HG02870 (cell line): ENCODE measurements around the gene ING1.

Experiments used
- ATAC-seq: cut with Tn5 transposase; IDR thresholded peaks from one replicate; pipeline ENCODE4 v1.9.1; 2021; ENCODE audit warnings: mild to moderate bottlenecking, moderate library complexity; ENCODE audit not compliant: unreplicated experiment

ING1 gene

DNA sequence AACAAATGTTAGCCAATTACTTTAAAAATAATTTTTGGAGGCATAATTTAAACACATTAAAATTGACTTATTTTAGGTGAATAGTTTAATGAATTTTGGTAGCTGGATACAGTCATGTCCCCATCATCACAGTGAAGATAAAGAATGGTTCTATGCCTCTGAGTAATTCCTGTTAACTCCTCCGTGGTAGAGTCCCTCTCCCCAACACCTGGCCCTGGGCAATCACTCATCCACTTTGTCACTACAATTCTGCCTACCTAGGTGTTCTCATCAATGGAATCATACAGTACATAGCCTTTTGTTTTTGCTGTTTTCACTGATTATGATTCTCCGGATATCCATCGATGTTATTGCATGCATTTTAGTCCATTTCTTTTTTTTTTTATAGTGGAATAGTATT lies 55.6 kb downstream of the ING1 start:
- no peak for ATAC-seq

DNA sequence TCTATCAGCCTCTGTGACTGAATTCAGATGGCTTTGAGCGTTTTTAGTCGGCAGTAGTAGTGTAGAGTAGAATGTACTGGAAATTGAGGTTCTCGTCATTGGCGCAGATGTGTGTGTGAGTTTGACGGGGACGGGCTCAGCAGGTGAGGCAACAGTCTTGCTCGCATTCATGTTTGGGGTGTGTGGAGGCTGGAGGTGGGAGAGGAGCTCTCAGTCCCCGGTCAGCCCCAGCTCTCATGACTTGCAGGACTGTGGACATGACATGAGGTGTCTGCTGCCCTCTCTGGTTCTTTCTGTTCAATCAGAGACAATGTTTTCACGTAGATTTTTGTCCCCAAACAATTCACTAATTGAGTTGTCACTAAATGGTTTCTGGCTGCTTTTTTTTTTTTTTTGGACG lies 57.2 kb downstream of the ING1 start:
- no peak for ATAC-seq

DNA sequence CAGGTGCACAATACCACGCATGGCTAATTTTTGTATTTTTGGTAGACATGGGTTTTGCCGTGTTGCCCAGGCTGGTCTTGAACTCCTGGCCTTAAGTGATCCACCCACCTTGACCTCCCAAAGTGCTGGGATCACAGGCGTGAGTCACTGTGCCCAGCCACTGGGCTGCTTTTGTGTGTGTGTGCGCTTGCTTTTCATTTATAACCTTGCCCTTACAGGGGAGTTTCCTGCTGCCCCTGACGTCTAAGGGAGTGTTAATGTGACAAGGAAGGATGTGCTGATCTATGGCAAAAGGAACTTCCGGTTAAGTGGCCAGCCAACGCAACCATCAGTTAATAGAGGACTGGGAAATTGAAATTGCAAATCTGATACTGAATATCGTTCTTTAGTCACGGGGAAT lies 57.7 kb downstream of the ING1 start:
- ATAC-seq, result no peak

DNA sequence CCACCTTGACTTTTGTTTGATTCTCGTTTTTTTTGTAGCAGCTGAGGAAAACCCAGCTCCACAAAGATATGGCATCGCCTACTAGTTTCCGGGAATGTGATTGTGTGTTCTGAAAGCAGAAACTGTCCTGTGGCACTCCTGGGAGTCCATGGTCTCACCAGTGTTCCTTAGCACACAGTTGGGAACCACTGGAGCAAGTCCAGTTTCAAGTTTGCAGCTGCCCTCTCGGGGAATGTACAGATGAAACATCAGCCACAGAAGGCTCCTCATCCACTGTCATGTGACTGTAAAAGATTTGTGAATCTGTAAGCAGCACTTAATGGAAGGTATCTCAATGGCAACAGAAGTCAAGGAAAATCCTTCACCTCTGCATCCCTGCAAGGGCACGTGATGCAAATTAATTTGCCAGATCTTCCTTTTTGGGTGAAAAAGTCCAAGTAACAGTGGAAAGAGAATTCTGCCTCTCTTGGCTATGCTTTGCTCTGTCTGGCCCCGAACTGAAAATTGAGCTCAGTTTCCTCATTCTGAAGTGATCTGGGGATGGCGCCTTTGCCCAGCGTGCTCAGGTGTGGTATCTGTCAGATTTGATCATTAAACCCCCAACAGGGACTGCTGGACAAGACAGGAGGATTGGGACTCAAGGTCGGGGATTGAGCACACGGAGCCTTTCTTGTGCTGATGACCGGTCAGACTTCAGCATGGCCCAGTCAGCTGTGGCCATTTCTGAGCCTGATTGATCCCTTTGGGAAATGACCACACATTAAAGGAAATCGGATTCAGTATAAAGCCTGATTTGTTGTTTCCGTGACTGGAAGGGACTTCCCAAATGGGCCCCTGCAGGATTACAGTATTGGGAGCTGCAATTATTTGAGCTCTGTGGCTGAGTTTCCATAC lies 58.8 kb downstream of the ING1 start:
- no peak for ATAC-seq
